GM18909 (cell line): ENCODE measurements around the gene FAM43A.

Source experiments
- ATAC-seq: cut with Tn5 transposase; IDR thresholded peaks from one replicate; pipeline ENCODE4 v1.9.1; 2021; ENCODE audit warnings: mild to moderate bottlenecking; ENCODE audit not compliant: unreplicated experiment, poor library complexity

Gene FAM43A

GRCh38 chr3:194705227-194705626 lies 19.5 kb downstream of the FAM43A start:
- ATAC-seq, result no peak

DNA sequence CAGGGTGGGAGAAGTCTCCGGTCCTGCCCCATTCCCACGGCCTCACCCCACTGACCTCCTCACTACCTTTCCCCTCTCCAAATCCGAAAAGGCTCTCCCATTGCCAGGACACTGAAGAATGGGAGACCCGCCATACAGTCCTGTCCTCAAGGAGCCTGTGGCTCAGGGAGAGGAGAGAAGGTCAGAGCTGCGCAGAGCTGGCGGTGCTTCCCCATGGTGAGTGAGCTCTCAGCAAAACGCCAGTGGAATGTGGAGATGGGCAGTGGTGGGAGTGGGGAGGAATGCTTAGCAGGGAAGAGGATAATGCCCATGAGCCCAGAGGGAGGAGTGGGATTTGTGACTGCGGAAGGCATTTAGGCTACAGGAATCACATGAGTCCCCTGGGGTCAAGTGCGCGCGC lies 20.1 kb downstream of the FAM43A start:
- no peak for ATAC-seq

- no peak for ATAC-seq
These were observed 21.5 kb downstream of the FAM43A start for GRCh38 chr3:194707147-194707540.

DNA sequence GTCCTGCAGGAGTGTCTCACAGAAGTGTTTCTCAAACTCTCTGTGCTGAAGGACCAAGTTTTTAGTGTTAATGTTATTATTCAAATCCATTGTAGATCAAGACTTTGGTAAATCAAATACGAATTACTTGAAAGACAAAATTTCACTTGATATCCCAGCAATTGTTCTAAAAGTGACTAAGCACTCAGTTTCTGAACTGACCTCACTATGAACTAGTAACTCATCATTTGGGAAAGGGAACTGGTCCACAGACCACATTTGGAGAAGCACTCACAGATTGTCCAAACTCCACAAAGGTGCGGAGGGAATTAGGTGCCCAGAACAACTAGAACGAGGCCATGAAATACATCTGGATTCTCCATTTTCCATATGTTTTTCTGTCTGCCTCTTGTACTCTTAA lies 25.6 kb downstream of the FAM43A start:
- ATAC-seq, result no peak

- no peak for ATAC-seq
These were observed 26.2 kb downstream of the FAM43A start for GRCh38 chr3:194711913-194712312.

DNA sequence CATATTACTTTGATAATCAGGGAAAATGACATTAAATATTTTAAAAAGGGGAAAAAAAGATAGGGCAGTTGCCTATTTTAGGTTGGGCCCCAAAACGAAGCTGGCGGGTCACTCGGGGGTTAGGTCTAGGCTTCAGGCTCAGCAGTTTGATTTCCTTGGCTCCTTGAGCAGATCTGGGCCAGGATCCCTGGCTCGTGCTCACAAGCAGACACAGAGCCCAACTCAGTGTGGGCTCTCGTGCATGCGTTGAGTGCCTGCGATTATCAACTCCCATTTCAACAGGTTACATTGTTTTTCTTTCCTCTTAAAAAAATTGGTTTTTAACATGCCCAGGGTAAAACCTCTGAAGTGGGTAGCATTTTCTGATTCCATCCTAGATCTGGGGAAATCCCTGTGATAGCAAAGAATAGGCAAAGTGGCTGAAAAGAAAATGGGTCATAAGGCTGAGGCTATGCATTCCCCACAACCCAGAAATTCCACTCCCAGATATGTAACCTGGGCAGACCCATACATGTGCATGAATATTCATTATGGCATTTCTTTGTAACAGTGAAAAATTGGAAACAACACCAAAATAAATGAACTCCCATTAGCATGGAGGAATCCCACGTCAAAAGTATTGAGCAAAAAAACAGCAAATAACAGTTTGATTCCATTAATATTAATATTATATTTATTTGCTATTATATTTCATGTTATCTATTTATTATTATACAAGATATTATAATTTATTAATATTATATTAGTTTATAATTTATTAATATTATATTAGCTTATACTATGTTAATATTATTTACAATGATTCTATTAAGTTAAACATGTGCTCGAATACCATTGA lies 27.8 kb downstream of the FAM43A start:
- ATAC-seq, result no peak

GRCh38 chr3:194714137-194714455 lies 28.4 kb downstream of the FAM43A start:
- no peak for ATAC-seq

DNA sequence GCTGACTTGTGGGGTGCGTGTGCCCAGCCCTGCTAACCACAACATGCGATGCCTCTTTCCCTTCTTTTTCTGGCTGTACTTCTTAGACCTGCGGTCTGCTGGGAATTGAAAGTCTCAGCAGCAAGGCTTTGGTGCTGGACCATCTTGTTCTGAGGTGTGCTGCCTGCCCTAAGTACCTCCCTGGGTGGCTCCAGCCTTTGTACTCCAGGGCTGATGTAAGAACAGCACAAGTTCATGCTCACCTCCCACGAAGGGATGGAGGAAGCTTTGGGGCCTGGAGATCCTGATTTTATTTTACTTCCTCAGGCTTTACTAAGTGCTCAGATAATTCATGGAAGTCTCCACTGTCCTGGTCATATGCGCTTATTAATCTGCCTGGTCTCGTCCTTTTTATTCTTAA lies 28.9 kb downstream of the FAM43A start:
- ATAC-seq, result no peak

DNA sequence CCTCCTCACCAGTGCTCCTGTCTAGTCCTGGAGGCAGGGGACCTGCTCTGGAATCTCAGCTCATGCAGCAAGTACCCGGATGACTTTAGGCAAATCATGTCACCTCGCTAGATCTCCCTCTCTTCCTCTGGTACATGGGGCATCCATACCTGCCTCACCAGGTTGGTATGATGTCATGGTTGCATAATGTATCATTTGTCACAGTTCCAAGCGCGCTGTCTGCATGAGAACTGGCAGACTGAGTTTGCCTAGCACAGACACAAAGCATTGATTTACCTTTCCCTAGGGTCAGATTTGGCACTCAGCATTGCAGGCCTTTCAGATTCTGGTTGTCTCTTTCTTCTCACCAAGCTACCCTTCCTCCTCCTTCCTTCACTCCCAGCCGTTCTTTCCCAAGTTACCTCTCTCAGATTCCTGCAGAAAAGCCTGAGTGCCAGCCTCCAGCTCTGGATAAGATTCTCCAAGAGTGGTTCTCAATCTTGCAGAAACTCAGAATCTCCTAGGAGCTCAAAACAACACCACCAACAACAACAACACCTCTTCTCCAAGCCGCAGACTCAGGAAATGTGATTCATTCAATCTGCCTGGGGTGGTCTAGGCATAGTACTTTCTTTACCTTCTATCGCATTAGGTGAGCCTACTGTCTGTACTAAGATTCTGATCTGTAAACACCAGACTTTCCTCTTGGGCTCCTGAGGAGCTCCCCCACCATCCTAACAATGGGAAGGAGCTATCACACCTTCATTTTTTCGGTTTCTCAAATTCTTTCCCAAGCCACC lies 29.5 kb downstream of the FAM43A start:
- no peak for ATAC-seq

DNA sequence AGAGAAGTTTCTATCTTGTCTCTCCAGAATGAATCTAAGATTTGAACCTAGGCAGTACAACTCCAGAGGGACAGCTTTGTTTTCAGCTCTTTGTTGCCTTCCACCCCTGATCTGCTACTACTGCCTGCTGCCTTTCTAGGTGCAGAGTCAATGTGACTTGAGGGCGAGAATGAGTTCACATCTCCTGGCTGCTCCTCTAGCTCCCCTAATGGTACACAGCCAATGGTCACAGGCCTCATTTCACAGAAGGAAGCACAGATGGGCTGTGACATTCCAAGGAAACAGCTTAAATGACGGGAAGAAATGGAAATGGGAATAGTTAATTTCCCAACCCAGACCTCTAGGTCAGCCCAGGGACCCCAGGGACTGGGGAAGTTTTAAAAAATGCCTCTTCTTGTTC lies 32.4 kb downstream of the FAM43A start:
- ATAC-seq, result no peak

DNA sequence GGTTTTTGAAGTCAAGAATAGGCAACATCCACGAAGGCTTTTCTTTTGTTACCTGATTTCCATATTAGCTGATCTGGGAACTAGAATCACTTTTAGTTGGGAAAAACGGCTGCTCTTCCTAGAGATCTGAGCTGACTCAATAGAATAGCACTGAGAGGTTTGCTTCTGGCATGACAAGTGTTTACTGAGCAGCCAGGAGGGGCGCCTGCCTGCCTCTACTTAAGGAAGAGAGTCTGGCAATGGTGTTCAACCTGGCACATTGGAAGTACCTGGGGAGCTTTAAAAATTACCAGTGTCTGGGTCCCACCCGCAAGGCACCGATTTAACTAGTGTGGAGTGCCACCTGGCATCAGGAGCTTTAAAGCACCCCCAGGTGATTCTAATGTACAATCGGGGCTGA lies 34.4 kb downstream of the FAM43A start:
- ATAC-seq, result no peak

- no peak for ATAC-seq
These were observed 38.3 kb downstream of the FAM43A start for GRCh38 chr3:194723846-194724618.

- no peak for ATAC-seq
These were observed 39.7 kb downstream of the FAM43A start for GRCh38 chr3:194725346-194725745.

DNA sequence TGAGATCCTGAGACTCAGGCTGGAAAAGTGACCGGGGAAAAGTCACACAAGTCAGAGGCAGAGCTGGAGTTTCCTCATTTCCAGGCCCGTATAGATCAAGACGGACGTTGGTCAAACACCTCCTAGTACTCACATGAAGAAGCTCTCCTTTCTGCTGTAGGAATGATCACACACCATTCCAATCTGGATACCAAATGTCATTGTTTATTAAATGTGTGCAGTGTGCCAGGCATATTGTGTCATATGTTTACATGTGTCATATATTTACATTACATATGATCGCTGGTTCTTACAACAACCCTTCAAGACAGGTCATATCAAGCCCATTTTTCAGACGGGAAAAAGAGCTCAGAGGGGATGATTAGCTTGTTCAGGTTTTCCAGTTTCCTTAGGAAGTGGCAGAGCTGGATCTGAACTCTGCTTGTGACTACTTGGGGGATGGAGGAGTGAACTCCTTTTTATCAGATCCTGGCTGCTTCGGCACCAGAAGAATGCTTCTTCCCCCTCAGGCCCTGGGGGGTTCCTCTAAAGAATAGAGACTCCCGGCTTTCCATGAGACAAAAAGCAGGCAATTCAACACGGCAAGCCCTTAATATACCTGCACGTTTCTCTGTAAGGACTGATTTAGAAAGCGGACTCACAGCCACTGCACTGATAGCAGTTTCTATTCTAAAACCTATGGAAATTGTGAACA lies 41.9 kb downstream of the FAM43A start:
- no peak for ATAC-seq

DNA sequence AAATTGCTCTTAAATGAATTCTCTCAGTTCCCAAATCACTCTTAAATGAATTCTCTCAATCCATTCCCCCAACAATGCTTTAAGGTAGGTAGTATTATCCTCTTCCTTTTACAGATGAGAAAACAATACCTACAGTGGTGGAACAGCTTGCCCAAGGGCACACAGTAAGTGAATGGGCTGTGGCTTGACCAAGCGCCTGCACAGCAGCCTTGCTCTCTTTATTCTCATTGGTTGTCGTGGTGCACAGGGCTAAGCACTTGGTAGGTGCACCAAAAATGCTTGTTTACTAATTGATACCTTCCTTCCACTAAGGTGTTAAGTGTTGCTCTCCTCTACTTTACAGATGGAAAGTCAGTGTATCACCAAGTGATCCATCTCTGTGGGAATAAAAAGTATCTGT lies 43.3 kb downstream of the FAM43A start:
- ATAC-seq, result no peak

GRCh38 chr3:194730365-194730764 lies 44.7 kb downstream of the FAM43A start:
- no peak for ATAC-seq

- ATAC-seq, result no peak
These were observed 45.9 kb downstream of the FAM43A start for GRCh38 chr3:194731506-194732073.

DNA sequence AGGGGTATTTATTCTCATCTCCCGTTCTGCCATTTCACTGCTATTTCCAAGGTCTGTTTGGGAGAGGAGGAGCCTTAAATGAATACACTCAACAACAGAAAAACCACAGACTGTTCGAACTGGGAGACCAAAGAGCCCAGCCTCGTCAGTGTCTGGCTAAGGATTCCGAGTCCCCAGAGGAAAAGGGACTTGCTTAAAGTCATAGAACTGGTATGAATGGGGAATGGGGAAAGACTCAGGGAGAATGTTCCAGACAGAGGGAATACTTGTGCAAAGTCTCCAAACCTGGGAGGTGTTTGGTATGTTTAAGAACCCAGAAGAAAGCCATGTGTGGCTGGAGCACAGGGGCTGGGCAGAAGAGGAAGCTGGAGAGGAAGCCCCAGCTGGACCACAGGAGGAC lies 46.9 kb downstream of the FAM43A start:
- ATAC-seq, result no peak

- no peak for ATAC-seq
These were observed 50.7 kb downstream of the FAM43A start for GRCh38 chr3:194736277-194736895.
